Adrenal gland (tissue), 5 donors: Measurements from ENCODE around the gene CNTLN.

Experiments
- POLR2A ChIP-seq, 2 donors: fragments of 450-650 bp; IDR thresholded peaks; one replicate each; pipeline ENCODE4 v1.6.1; 2017; ENCODE audit warnings: antibody characterized with exemption in 2 of 2, mild to moderate bottlenecking in 2 of 2, moderate library complexity in 1 of 2
- TF ChIP-seq, protein P1 (sequence below), 6 experiments: fragments of 450-650 bp in 4 of 6; fragments of 200-600 bp in 2 of 6; sonication (generic) in 1 of 6; IDR thresholded peaks; 1 replicate in 5 of 6; 2 replicates in 1 of 6; pipeline versions ENCODE4 v1.5.1 to v1.8.0; 2016 to 2021; ENCODE audit warnings: antibody characterized with exemption in 6 of 6, mild to moderate bottlenecking in 2 of 6, moderate library complexity in 1 of 6
- donor health status: DM: no; HTN: no; CAD: no.

DNA sequence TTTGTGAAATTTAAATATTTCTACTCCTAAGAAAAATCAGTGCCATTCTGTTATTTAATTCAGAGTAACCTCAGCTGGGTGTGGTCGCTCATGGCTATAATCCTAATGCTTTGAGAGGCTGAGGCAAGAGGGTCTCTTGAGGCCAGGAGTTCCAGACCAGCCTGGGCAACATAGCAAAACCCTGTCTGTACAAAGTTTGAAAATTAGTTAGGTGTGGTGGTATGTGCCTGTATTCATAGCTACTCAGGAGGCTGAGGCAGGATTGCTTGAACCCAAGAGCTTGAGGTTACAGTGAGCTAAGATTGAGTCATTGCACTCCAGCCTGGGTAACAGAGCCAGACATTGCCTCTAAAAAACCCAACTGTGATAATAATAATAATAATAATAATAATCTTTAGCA, 44.8 kb upstream of the CNTLN start:
- TF ChIP-seq POLR2A (IDR thresholded peaks at IDR 0.05), result no peak
- TF ChIP-seq, protein P1, sequence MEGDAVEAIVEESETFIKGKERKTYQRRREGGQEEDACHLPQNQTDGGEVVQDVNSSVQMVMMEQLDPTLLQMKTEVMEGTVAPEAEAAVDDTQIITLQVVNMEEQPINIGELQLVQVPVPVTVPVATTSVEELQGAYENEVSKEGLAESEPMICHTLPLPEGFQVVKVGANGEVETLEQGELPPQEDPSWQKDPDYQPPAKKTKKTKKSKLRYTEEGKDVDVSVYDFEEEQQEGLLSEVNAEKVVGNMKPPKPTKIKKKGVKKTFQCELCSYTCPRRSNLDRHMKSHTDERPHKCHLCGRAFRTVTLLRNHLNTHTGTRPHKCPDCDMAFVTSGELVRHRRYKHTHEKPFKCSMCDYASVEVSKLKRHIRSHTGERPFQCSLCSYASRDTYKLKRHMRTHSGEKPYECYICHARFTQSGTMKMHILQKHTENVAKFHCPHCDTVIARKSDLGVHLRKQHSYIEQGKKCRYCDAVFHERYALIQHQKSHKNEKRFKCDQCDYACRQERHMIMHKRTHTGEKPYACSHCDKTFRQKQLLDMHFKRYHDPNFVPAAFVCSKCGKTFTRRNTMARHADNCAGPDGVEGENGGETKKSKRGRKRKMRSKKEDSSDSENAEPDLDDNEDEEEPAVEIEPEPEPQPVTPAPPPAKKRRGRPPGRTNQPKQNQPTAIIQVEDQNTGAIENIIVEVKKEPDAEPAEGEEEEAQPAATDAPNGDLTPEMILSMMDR (IDR thresholded peaks at IDR 0.05), result no peak
